ENCODE data around the gene POLG2.

GRCh38 chr17:64529221-64529620 is 32.4 kb upstream of the POLG2 start:
- TF ChIP-seq CTCF (conservative IDR thresholded peaks at IDR 0.05; ENCODE audit: low read length) (no peak), EZH2phosphoT487 (IDR thresholded peaks at IDR 0.05; ENCODE audit: borderline replicate concordance, low read depth, low read length) (no peak)

Measured in OCI-LY7 (cell line).